ENCODE measurements around the gene SLC41A3.

SLC41A3 gene

DNA sequence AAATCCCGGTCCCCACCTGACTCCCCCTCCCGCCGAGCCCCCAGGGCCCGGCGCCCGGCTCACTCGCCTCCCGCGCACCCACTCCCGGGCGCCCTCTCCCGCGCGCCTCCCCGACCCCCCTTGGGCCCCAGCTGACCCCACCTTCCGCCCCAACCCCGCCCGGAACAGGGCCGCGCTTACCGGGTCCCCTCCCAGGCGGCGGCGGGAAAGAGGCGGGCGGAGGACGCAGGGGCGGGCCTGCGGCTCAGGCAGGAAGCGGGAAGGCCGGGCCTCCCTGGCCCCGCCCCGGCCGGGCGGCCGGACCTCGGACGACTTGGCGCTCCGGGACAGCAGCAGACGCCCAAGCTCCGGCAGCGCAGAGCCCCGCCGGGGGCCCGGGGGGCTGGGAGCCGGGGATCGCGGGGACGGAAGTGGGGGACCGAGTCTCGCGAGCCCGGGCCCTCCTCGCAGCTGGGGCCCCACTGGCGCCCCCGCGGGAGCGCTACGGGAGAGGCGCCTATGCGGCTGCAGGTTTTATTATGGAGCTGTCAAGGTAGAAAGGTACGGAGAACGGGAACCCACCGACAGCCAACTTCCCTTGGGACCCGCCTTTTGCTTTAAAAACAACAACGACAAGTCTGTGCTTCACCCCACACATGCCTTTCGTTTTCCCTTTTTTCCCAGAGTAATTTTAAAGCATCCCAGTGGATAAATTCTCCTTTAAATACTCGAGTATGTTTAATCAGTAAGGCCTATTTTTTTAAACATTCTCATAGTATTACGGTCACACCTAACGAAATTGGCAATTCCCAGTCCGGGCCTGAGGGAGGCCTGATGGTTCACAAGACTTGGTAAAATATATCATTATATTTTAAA is at the start of gene SLC41A3:
SLC41A3 (minus strand) TSS at position 212 of the 855 bp plus-strand sequence. CDS start 15,905 bp downstream, outside the sequence.
- peak; percentile 44 for DNase-seq

GRCh38 chr3:126133606-126134005 is 49.7 kb upstream of the SLC41A3 start:
- no peak for DNase-seq

DNA sequence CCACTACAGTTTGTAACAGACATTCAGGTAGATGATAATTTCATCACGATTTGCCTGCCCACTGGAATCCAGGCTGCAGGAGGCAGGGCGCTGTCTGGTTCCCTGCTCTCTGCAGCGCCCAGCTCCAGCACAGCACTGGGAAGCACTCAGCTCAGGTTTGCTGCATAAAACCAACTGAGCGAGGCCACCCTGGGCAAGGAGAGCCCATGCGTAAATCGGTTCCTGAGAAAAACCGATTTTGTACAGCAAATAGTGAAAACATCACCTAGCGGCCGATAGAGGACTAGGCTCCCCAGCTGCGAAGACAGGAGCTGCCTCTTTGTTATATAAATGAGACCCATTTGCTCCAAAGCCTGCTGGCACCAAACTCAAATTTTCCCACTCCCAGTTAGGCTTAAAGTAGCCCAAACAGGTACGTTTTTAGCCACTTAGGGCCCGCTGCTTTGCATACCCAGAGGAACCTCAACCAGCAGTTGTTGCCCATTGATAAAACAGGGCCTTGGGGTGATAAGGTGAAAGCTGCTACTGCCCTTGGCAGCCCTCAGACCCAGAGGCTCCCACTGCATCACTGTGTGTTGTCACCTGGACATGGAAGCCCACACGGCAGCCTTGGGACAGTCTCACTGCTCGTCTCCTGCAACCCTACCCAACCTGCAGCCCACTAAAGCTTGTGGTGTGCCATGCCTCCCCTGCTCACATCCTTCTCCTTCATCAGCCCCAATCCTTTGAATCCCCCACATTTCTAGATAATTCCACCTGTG is 49.0 kb upstream of the SLC41A3 start:
- peak; percentile 28 for DNase-seq

- no peak for DNase-seq
Measured at GRCh38 chr3:126131881-126132750, 48.2 kb upstream of the SLC41A3 start.

- no peak for DNase-seq
Measured at GRCh38 chr3:126130981-126131745, 47.2 kb upstream of the SLC41A3 start.

GRCh38 chr3:126130081-126130855 is 46.3 kb upstream of the SLC41A3 start:
- DNase-seq = no peak

- DNase-seq = no peak
Measured at GRCh38 chr3:126129398-126129891, 45.5 kb upstream of the SLC41A3 start.

GRCh38 chr3:126128504-126129397 is 44.8 kb upstream of the SLC41A3 start:
- DNase-seq = no peak

- no peak for DNase-seq
Measured at GRCh38 chr3:126127904-126128303, 44.0 kb upstream of the SLC41A3 start.

DNA sequence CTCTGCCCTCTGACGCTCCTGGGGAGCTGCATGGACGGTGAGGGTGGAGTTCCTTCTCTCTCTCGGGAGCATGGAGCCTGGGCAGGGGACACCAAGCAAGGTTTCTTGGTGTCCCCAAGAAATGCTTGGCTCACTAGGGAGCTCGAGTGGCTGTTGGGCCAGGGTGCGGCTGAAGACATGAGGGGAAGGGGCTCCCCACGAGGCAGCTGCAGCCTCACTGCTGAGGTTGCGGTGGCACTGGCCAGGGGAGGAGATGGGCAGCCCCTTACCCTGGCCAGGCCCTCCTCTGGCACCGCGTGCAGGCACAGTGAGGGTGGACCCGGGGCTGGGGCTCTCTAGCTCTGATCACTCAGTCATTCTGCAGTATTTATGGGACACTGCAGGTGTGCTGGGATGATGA is 43.5 kb upstream of the SLC41A3 start:
- no peak for DNase-seq

GRCh38 chr3:126126811-126127431 is 43.0 kb upstream of the SLC41A3 start:
- no peak for DNase-seq

DNA sequence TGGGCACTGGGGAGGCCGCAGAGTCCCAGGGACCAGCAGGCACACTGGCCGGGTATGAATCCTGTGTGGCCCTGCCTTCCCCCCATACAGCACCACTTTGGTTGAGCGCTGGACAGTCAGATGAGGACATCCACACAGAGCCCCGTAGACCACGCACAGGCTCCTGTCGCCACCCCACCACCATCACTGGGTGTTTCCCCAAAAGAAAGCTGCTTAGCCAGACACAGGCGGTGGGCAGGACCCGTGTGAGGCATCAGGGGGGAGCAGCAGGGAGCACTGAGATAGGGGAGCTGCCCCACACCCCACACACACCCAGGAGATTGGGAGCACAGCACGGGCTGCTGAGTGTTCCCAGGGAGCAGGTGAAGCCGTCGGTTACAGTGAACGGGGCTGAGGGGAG is 42.4 kb upstream of the SLC41A3 start:
- no peak for DNase-seq

DNA sequence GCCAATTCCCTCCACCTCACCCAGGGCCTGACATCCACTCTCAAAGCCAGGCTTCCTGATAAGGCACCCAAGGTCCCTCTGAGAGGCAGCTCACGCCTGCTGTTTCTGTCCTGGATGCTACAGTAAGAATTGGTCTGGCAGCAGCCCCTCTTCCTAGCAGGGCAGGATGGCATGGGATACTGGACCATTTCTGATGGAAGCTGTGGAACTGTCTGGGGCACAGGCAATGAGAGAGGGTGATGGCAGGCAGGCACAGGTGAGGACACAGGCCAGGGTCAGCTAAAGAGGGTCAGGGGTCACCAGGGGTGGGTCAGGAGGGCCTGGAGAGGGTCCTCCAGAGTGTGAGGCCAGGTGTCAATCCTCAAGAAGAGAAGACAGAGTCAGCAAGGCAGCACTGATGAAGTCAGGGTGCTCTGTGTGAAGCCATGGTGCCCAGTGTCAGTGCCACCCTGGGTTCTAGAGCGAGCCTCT is 41.9 kb upstream of the SLC41A3 start:
- no peak for DNase-seq

GRCh38 chr3:126125341-126125740 is 41.4 kb upstream of the SLC41A3 start:
- no peak for DNase-seq

- DNase-seq = no peak
Measured at GRCh38 chr3:126124896-126125295, 41.0 kb upstream of the SLC41A3 start.

DNA sequence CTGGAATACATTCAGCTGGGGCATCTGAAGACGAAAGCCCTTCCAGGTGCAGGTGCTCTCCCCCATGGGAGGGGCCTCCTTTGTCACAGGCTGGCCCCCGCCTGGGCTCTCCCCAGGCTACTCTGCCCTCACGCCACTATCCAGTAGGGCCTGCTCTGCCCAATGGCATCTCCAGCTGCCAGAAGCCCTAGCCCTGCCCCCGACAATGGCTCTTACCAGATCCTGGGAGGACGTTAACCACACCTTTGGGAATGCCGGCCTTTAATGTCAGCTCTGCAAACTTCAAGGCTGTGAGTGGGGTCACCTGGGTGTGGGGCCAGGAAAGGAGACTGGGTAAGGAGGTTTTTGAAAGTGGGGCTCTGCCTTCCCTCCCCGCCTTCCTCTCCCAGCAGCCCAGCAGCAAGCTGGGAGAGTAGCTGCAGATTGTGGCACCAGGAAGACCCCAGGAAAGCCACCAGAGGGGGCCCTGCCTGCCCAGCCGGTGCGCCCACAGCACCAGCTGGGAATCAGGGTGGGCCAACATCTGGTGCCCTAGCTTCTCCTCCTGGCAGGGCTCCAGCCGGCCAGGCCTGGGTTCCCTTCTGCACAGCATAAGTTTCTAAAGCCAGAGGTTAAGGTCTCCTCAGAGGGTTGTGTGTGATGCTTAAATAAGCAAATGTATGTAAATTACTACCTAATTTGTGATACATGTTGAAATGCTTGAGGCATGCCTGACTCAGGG is 40.4 kb upstream of the SLC41A3 start:
- DNase-seq = peak; percentile 40

DNA sequence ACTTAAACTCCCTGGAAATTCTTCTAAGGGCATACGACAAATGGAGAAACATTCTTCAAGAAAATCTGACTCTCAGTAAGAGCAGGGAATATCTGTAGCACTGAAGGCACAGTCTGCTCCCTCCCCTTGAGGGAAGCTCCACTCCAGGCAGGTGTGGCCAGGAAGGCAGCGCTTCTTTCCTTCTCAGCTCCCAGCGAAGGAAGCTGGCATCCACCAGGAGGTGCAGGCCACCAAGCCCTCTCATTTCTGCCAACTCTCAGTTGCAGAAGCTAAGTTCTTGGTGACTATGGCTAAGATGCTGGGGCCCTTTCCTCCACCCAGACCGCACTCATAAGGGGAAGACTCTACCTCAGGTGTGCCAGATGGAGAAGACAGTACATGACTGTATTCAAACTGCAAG is 37.7 kb upstream of the SLC41A3 start:
- DNase-seq = no peak

- DNase-seq = no peak
Measured at GRCh38 chr3:126121074-126121473, 37.1 kb upstream of the SLC41A3 start.

DNA sequence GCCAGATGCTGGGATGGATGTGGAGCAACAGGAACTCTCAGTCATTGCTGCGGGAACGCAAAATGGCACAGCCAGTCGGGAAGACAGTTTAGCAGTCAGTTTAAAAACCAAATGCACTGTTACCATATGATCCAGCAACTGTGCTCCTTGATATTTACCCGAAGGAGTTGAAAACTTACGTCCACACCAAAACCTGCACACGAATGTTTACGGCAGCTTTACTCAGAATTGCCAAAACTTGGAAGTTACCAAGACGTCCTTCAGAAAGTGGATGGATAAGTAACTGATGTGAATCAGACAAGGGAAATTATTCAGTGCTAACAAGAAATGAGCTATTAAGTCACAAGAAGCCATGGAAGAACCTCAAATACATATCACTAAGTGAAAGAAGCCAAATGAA is 36.1 kb upstream of the SLC41A3 start:
- no peak for DNase-seq
